Uterus (tissue), 2 donors: ENCODE measurements around the gene MTFR2.

ENCODE experiments used
- CTCF ChIP-seq, 4 experiments: fragments of 200-600 bp in 2 of 4; fragments of 450-650 bp in 2 of 4; sonication (generic) in 2 of 4; IDR thresholded peaks; one replicate each; pipeline ENCODE4 v1.5.1; 2016 to 2019; ENCODE audit warnings: antibody characterized with exemption in 4 of 4, mild to moderate bottlenecking in 2 of 4, moderate library complexity in 1 of 4
- POLR2A ChIP-seq, 2 donors: fragments of 450-650 bp; IDR thresholded peaks; one replicate each; pipeline ENCODE4 v1.6.1; 2016; ENCODE audit warnings: antibody characterized with exemption in 2 of 2, mild to moderate bottlenecking in 1 of 2, moderate library complexity in 1 of 2

DNA sequence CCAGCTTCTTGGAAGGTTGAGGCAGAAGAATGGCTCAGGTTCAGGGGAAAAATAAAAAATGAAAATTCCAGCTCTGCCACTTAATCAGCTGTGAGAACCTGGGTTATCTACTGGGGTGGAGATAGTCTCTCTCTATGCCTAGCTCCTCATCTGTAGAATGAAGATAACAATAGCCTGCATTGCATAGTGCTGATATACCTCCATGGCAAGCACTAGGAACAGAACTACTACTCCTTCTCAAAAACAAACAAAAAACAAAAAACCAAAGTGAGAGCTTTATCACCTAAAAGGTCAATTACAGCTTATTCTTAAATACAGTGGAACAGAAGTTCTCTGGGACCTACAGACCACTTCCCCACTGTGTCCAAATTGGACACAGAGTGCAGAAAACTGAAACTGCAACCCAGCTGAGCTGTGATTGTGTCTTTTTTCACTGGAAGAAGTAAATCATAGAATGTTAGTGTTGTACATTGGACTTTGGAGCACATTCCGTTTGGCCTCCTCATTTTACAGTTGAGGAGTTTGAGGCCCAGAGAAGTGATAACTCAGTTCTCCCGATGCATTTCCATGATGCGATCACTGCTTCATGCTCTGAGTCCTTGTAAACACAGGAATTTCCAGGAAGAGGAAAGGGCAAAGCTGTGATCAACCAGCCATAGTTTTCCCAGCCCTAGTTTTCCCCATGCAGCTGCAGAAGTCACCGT, 23.3 kb downstream of the MTFR2 start:
- TF ChIP-seq POLR2A (IDR thresholded peaks at IDR 0.05) = no peak
- TF ChIP-seq CTCF (IDR thresholded peaks at IDR 0.05) = no peak
